GM19043 (cell line): ENCODE data around the gene IQCM.

Source experiments
- ATAC-seq: cut with Tn5 transposase; IDR thresholded peaks from one replicate; pipeline ENCODE4 v1.9.1; 2021; ENCODE audit warnings: low read depth; ENCODE audit not compliant: unreplicated experiment

Gene IQCM

GRCh38 chr4:149328161-149328560, 487.5 kb downstream of the IQCM start:
- no peak for ATAC-seq

- ATAC-seq = no peak
Observed at GRCh38 chr4:149322203-149322602, 493.4 kb downstream of the IQCM start.

- no peak for ATAC-seq
Observed at GRCh38 chr4:149321438-149321837, 494.2 kb downstream of the IQCM start.

- ATAC-seq = no peak
Observed at GRCh38 chr4:149311076-149311475, 504.6 kb downstream of the IQCM start.

- ATAC-seq = no peak
Observed at GRCh38 chr4:149306537-149306936, 509.1 kb downstream of the IQCM start.
